GM13976 (cell line): ENCODE measurements around the gene LYPD3.
"Not testable (repeated sequence)": the region's sequence is repeated elsewhere in the genome, so short reads cannot be mapped to it uniquely, and the experiment has no call there.

Experiments
- DNase-seq: peaks from one replicate; pipeline ENCODE4 v3.0.0; 2012; ENCODE audit warnings: low spot score
- CTCF ChIP-seq: IDR thresholded peaks from 2 replicates; pipeline ENCODE4 v1.5.1; 2012; ENCODE audit warnings: borderline replicate concordance, mild to moderate bottlenecking; ENCODE audit not compliant: insufficient read depth; ENCODE audit errors: extremely low read depth, missing control alignments, control extremely low read depth
- in situ Hi-C: fragments of 300-500 bp; cut with MboI; formaldehyde crosslinking; loops from one replicate; pipeline ENCODE4 v1.12.0; 2022; ENCODE audit warnings: low sequenced_read_pairs, mixed read lengths, inconsistent platforms; ENCODE audit not compliant: unreplicated experiment

LYPD3 gene

DNA sequence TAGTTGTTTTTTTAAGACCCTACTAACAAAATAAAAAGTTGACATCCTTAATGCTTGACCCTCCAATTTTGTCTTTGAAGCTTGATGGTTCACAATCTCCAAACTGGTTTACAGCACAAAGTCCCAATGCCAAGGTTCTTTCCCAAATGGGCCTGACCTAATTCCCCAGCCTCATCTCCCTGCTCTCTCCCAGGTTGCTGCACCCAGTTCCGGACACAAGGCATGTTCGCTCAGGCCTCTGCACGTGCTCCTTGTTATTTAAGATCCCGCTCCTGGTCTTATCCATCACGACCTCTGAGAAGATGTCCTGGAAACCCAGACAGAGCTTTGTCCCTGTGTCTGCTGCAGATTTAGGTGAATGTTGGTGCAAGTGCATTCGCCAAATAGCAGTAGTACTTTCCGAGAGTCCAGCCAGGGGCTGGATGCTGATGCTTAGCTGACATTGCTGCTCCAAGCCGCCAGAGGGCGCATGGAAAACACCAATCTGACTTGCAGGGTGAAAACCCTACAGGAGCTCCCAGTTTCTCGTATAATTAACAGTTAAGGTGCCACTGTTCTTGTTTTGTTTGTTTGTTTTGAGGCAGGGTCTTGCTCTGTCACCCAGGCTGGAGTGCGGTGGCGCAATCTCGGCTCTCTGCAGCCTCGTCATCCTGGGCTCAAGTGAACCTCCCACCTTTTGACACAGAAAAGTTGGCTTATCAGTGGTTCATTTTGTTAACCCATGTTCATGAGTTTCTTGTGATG, 18.5 kb downstream of the LYPD3 start:
- peak; percentile 84 for DNase-seq
- TF ChIP-seq CTCF: peak; percentile 97
- in situ Hi-C loops: no loop called here

GRCh38 chr19:43445426-43445825, 20.0 kb downstream of the LYPD3 start:
- no peak for TF ChIP-seq CTCF
- in situ Hi-C loops: no loop called here
- DNase-seq: no peak

DNA sequence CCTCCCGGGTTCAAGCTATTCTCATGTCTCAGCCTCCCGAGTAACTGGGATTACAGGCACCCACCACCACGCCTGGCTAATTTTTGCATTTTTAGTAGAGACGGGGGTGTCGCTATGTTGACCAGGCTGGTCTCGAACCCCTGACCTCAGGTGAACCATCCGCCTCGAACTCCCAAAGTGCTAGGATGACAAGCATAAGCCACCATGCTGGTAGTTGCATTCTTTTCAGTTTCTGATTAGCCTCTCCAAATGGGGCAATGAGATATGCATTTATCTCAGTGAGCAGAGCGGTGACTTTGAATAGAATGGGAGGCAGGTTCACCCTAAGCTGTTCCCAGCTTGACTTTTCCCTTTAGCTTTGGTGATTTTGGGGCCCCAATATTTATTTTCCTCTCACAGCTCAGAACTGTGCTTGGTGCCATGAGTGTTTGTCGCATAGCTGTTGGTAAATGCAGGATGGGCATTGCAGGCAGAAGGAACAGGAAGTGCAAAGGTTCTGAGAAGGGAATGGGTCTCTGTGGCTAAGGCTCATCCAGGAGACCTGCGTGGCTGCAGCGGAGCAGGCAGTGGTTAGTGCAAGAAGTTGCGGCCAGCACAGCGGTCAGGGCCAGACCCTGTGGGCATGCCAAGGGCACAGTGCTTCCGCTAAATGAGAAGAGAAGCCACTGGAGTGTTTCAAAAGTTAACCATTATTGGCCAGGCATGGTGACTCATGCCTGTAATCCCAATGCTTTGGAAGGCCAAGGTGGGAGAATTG, 20.7 kb downstream of the LYPD3 start:
- in situ Hi-C loops: no loop called here
- no peak for DNase-seq
- no peak for TF ChIP-seq CTCF

DNA sequence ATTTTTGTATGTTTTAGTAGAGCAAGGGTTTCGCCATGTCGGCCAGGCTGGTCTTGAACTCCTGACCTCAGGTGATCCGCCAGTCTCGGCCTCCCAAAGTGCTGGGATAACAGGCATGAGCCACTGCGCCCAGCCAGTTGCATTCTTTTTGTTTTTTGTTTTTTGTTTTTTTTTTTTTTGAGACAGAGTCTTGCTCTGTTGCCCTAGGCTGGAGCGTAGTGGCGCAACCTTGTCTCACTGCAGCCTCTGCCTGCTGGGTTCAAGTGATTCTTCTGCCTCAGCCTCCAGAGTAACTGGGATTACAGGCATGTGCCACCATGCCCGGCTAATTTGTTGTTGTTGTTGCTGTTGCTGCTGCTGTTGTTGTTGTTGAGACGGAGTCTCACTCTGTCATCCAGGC, 21.3 kb downstream of the LYPD3 start:
- in situ Hi-C loops, DNase-seq: not testable (repeated sequence)

DNA sequence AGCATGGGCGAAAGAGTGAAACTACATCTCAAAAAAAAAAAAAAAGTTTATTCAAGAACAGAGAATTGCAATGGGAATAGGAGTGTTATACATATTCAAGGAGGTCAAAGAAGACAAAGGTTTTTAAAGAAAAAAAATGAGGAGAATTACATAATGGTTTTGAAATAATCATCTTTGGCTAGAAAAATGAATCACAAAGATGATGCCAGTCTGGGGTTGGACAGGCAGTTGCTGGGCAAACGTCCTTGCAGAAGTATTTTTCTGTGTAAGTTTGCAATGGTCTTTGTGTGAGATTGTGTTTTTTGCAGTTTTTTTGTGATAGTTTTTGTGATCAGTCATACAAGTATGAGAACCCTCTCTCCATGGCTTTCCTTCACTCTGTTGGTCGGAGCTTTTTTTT, 23.7 kb downstream of the LYPD3 start:
- no peak for TF ChIP-seq CTCF
- DNase-seq: no peak
- in situ Hi-C loops: no loop called here

DNA sequence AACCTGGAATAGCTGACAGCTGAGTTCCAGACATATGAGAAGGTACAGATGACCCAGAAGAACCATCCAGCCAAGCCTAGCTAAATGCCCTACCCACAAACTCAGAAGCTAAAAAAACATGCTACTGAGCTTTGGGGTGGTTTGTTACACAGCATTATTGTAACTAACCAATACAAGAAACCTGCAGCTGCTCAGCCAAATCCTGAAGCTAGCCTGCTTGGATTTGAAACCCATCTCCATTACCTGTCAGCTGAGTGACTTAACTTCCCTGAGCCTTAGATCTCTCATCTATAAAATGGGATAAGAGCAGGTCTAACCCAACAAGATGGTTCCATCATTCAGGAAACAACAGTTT, 25.7 kb downstream of the LYPD3 start:
- TF ChIP-seq CTCF: no peak
- in situ Hi-C loops: no loop called here
- DNase-seq: no peak

DNA sequence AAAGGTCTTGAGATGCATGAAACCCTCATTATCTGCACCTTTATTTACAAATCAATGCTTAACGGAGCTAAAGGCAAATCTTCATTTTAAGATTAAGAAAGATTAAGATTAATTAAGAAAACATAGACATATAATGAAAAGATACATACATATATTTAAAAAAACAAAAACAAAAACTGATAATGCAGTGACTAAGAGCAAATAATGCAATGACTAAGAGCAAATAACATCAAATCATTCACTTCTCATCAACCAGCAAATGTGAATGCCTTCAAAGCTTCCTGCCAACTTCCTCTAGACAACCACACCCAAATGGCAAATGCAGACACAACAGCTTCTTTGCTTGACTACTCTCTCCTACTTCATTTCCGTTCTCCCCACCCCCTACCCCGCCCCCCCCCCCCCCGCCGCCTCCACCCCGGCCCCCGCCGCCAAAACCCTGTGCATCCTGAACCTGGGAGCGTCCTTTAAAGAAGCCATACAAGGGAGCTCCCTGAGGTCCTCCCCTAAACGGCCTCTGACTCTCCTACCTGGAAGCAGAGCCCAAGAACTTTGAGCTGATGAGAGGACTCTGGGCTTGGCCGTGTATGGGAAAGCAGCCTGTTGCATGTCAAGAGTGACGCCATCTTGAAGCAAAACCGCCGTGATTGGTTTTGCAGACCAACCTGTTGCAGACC, 26.2 kb downstream of the LYPD3 start:
- in situ Hi-C loops: no loop called here
- DNase-seq: no peak
- TF ChIP-seq CTCF: no peak
